ENCODE data around the gene SMAD3.

Gene SMAD3

GRCh38 chr15:67063689-67064606 lies 1.5 kb upstream of the SMAD3 start (continued):
- TF ChIP-seq, protein P1, sequence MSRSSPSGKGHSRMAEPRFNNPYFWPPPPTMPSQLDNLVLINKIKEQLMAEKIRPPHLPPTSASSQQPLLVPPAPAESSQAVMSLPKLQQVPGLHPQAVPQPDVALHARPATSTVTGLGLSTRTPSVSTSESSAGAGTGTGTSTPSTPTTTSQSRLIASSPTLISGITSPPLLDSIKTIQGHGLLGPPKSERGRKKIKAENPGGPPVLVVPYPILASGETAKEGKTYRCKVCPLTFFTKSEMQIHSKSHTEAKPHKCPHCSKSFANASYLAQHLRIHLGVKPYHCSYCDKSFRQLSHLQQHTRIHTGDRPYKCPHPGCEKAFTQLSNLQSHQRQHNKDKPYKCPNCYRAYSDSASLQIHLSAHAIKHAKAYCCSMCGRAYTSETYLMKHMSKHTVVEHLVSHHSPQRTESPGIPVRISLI (tag by site-specific recombination; IDR thresholded peaks at IDR 0.05), result peak; percentile 85
- TF ChIP-seq KLF1 (tag by site-specific recombination; IDR thresholded peaks at IDR 0.05) (peak; percentile 93), HIC1 (tag by site-specific recombination; IDR thresholded peaks at IDR 0.05) (peak; percentile 46; the same call in 1 of the 2 replicates), PRDM1 (tag by site-specific recombination; IDR thresholded peaks at IDR 0.05) (peak; percentile 95), ZBTB7A (tag by site-specific recombination; IDR thresholded peaks at IDR 0.05; ENCODE audit: low read depth) (0 out of 2 replicates have a peak, but pooled peaks have one; percentile 10), ZNF398 (tag by site-specific recombination; IDR thresholded peaks at IDR 0.05) (peak; percentile 97), ZNF24 (tag by site-specific recombination; IDR thresholded peaks at IDR 0.05) (0 out of 2 replicates have a peak, but pooled peaks have one; percentile 73), HOXC10 (CRISPR knock-in tag; IDR thresholded peaks at IDR 0.05) (no peak), BCL11A (tag by site-specific recombination; IDR thresholded peaks at IDR 0.05; ENCODE audit: low read depth) (peak; percentile 18; the same call in 1 of the 2 replicates), GLIS1 (tag by site-specific recombination; IDR thresholded peaks at IDR 0.05) (peak; percentile 98), SETDB1 (IDR thresholded peaks at IDR 0.05; ENCODE audit: insufficient read length, low read length) (no peak), ZFP69B (tag by site-specific recombination; IDR thresholded peaks at IDR 0.05) (no peak), ZBTB8A (tag by site-specific recombination; IDR thresholded peaks at IDR 0.05) (peak; percentile 98), KLF10 (tag by site-specific recombination; IDR thresholded peaks at IDR 0.05) (peak; percentile 75), ZNF174 (tag by site-specific recombination; IDR thresholded peaks at IDR 0.05) (no peak), GLI4 (tag by site-specific recombination; IDR thresholded peaks at IDR 0.05) (0 out of 2 replicates have a peak, but pooled peaks have one; percentile 43), ZNF521 (tag by site-specific recombination; IDR thresholded peaks at IDR 0.05) (no peak), ZNF10 (tag by site-specific recombination; IDR thresholded peaks at IDR 0.05) (peak; percentile 24; the same call in 1 of the 2 replicates), ZBTB21 (tag by site-specific recombination; IDR thresholded peaks at IDR 0.05) (peak; percentile 76), PRDM4 (tag by site-specific recombination; IDR thresholded peaks at IDR 0.05) (peak; percentile 91), AEBP2 (tag by site-specific recombination; IDR thresholded peaks at IDR 0.05; ENCODE audit: borderline replicate concordance) (no peak), ZNF2 (tag by site-specific recombination; IDR thresholded peaks at IDR 0.05) (peak; percentile 87)
- TF ChIP-seq, protein P2, sequence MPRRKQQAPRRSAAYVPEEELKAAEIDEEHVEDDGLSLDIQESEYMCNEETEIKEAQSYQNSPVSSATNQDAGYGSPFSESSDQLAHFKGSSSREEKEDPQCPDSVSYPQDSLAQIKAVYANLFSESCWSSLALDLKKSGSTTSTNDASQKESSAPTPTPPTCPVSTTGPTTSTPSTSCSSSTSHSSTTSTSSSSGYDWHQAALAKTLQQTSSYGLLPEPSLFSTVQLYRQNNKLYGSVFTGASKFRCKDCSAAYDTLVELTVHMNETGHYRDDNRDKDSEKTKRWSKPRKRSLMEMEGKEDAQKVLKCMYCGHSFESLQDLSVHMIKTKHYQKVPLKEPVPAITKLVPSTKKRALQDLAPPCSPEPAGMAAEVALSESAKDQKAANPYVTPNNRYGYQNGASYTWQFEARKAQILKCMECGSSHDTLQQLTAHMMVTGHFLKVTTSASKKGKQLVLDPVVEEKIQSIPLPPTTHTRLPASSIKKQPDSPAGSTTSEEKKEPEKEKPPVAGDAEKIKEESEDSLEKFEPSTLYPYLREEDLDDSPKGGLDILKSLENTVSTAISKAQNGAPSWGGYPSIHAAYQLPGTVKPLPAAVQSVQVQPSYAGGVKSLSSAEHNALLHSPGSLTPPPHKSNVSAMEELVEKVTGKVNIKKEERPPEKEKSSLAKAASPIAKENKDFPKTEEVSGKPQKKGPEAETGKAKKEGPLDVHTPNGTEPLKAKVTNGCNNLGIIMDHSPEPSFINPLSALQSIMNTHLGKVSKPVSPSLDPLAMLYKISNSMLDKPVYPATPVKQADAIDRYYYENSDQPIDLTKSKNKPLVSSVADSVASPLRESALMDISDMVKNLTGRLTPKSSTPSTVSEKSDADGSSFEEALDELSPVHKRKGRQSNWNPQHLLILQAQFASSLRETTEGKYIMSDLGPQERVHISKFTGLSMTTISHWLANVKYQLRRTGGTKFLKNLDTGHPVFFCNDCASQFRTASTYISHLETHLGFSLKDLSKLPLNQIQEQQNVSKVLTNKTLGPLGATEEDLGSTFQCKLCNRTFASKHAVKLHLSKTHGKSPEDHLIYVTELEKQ (tag by site-specific recombination; IDR thresholded peaks at IDR 0.05; ENCODE audit: borderline replicate concordance), result peak; percentile 80; the same call in 1 of the 2 replicates
- TF ChIP-seq, protein P3, sequence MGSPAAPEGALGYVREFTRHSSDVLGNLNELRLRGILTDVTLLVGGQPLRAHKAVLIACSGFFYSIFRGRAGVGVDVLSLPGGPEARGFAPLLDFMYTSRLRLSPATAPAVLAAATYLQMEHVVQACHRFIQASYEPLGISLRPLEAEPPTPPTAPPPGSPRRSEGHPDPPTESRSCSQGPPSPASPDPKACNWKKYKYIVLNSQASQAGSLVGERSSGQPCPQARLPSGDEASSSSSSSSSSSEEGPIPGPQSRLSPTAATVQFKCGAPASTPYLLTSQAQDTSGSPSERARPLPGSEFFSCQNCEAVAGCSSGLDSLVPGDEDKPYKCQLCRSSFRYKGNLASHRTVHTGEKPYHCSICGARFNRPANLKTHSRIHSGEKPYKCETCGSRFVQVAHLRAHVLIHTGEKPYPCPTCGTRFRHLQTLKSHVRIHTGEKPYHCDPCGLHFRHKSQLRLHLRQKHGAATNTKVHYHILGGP (tag by site-specific recombination; IDR thresholded peaks at IDR 0.05), result no peak
